AG09309 (cell line): Measurements from ENCODE around the gene PRRT1.
"Not testable (repeated sequence)": the region's sequence is repeated elsewhere in the genome, so short reads cannot be mapped to it uniquely, and the experiment has no call there.

Experiments
- DNase-seq: peaks from one replicate; pipeline ENCODE4 v3.0.0-alpha.2; 2010; ENCODE audit warnings: low read depth
- H3K4me3 ChIP-seq: 2 replicates; pipeline ENCODE4 v1.5.1; 2011; ENCODE audit warnings: mild to moderate bottlenecking, low read depth, low read length, moderate library complexity; ENCODE audit not compliant: control insufficient read depth
- CTCF ChIP-seq: IDR thresholded peaks from 2 replicates; pipeline ENCODE4 v1.5.1; 2011; ENCODE audit warnings: mild to moderate bottlenecking, low read depth, low read length, inconsistent platforms; ENCODE audit not compliant: insufficient read depth, control insufficient read depth; ENCODE audit errors: missing control alignments

Gene PRRT1

GRCh38 chr6:32187009-32187709 lies 35.4 kb upstream of the PRRT1 start:
- no peak for DNase-seq
- no peak overlapping the region for H3K4me3 ChIP-seq
- no peak for TF ChIP-seq CTCF

GRCh38 chr6:32186151-32186840 lies 34.6 kb upstream of the PRRT1 start:
- DNase-seq, H3K4me3 ChIP-seq: not testable (repeated sequence)

- not testable (repeated sequence) for DNase-seq, H3K4me3 ChIP-seq
Observed at GRCh38 chr6:32185681-32186131, 34.0 kb upstream of the PRRT1 start.

DNA sequence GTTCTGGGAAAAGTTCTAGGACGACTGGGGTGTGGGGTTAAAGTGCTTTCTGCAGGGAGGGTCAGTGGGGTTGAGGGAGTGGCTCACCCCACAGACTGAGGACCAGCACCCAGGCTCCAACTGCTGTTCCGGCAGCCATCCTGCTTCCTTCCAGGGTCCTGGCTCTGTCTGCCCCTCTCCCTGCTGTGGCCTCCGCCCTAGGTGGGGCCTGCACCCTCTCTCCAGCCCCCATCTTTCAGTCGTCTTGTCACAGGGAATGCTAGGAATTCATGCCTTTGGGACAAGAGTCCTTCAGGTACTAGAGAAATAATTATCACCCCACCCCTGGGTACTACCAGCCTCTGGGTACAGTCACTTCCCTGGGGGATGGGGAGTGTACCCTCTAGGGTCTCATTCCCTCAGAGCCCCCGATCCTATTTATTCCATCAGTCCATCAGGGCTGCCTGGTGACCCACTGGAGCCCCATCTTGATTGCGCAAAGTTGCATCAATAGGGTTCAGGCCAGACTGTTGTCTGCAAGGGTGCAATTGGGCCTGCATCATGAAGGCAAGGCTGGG lies 32.4 kb upstream of the PRRT1 start, which contains the start of gene AGER:
Gene AGER, minus strand, starts transcription at position 170 of the 557 bp plus-strand sequence. Its CDS starts 31 bp downstream, at position 139.
- H3K4me3 ChIP-seq, result no peak within 1 kb of the TSS
- no peak for TF ChIP-seq CTCF
- DNase-seq, result no peak

- DNase-seq, result no peak
- no peak for TF ChIP-seq CTCF
- H3K4me3 ChIP-seq, result no peak overlapping the region
Observed at GRCh38 chr6:32183483-32184083, 31.8 kb upstream of the PRRT1 start.

DNA sequence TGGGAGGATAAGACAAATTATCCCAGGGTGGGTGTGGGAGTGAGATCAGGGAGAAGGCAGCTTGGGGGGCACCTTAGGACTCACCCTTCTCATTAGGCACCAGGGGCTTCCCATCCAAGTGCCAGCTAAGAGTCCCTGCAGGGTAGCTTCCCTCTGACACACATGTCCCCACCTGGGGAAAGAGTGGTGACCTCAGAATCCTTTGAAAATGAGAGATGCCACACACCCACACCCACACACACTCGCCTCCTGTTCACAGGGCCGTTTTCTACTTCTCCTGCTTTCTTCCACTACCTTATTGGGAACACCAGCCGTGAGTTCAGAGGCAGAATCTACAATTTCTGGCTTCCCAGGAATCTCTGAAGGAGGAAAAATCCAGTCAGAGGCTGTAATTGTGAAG lies 31.3 kb upstream of the PRRT1 start:
- H3K4me3 ChIP-seq, result no peak overlapping the region
- no peak for TF ChIP-seq CTCF
- no peak for DNase-seq

DNA sequence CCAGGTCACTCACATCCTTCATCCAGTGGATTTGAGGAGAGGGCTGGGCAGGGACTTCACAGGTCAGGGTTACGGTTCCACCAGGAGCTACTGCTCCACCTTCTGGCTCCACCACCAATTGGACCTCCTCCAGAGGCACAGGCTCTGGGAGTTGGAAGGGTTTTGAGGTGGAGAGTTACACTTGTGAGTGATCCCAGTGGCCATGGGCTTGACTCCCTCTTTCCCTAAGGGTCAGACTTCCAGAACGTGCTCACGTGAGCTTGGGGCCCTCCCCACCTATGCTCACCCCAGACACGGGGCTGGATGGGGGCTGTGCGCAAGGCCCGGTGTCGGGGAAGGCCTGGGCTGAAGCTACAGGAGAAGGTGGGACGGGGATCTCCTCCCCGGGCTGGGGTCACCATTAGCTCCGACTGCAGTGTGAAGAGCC lies 30.8 kb upstream of the PRRT1 start:
- DNase-seq, result no peak
- no peak for TF ChIP-seq CTCF
- no peak overlapping the region for H3K4me3 ChIP-seq
